ENCODE measurements around the gene GPATCH2L. TPM values are rescaled to one million over a fixed set of nuclear protein-coding genes. Genes with fewer than 3 reads are reported as not detected.

Gene GPATCH2L
- total and polyA plus RNA-seq, 2 of the 13 experiments (the other 11 are each of a cell fraction or from before 2014, with no cell fraction given) = 14.4 to 29.0 TPM

GRCh38 chr14:76253111-76253510 lies 101.4 kb downstream of the GPATCH2L start (continued):
- TF ChIP-seq PHB2 (IDR thresholded peaks at IDR 0.05; ENCODE audit: partially characterized antibody) (no peak), AKAP8 (CRISPR knock-in tag; IDR thresholded peaks at IDR 0.05) (no peak), NRL (CRISPR knock-in tag; IDR thresholded peaks at IDR 0.05; ENCODE audit: borderline replicate concordance) (no peak), ZNF337 (CRISPR knock-in tag; IDR thresholded peaks at IDR 0.05; ENCODE audit: borderline replicate concordance, low read depth) (no peak), ZNF441 (CRISPR knock-in tag; IDR thresholded peaks at IDR 0.05; ENCODE audit: borderline replicate concordance) (no peak), HOXA9 (CRISPR knock-in tag; IDR thresholded peaks at IDR 0.05; ENCODE audit: borderline replicate concordance) (no peak), NR2F6 (IDR thresholded peaks at IDR 0.05) (peak; percentile 86), NR2F6 (CRISPR knock-in tag; IDR thresholded peaks at IDR 0.05) (peak; percentile 30; the same call in 1 of the 2 replicates), SP140L (CRISPR knock-in tag; IDR thresholded peaks at IDR 0.05; ENCODE audit: borderline replicate concordance) (no peak), XBP1 (CRISPR knock-in tag; IDR thresholded peaks at IDR 0.05) (no peak), ZNF234 (CRISPR knock-in tag; conservative IDR thresholded peaks at IDR 0.05) (no peak), HIVEP1 (CRISPR knock-in tag; IDR thresholded peaks at IDR 0.05) (no peak), STAG1 (CRISPR knock-in tag; IDR thresholded peaks at IDR 0.05) (0 out of 2 replicates have a peak, but pooled peaks have one; percentile 18), ZNF546 (CRISPR knock-in tag; conservative IDR thresholded peaks at IDR 0.05) (no peak), MATR3 (CRISPR knock-in tag; IDR thresholded peaks at IDR 0.05) (no peak), ZNF264 (CRISPR knock-in tag; IDR thresholded peaks at IDR 0.05) (no peak), BHLHE40 (IDR thresholded peaks at IDR 0.05; ENCODE audit: low read length) (peak; percentile 91), PBX2 (CRISPR knock-in tag; IDR thresholded peaks at IDR 0.05) (no peak), ZNF274 (CRISPR knock-in tag; IDR thresholded peaks at IDR 0.05) (no peak), HOXA5 (CRISPR knock-in tag; IDR thresholded peaks at IDR 0.05) (no peak), AGO2 (optimal IDR thresholded peaks at IDR 0.05; ENCODE audit: low read depth, low read length) (no peak), MAFG (CRISPR knock-in tag; IDR thresholded peaks at IDR 0.05) (no peak), ZNF550 (CRISPR knock-in tag; IDR thresholded peaks at IDR 0.05; ENCODE audit: borderline replicate concordance) (no peak), SOX5 (CRISPR knock-in tag; IDR thresholded peaks at IDR 0.05; ENCODE audit: borderline replicate concordance) (peak; percentile 61; the same call in 1 of the 2 replicates), GATAD2A (CRISPR knock-in tag; IDR thresholded peaks at IDR 0.05) (no peak)
- TF ChIP-seq, protein P1, sequence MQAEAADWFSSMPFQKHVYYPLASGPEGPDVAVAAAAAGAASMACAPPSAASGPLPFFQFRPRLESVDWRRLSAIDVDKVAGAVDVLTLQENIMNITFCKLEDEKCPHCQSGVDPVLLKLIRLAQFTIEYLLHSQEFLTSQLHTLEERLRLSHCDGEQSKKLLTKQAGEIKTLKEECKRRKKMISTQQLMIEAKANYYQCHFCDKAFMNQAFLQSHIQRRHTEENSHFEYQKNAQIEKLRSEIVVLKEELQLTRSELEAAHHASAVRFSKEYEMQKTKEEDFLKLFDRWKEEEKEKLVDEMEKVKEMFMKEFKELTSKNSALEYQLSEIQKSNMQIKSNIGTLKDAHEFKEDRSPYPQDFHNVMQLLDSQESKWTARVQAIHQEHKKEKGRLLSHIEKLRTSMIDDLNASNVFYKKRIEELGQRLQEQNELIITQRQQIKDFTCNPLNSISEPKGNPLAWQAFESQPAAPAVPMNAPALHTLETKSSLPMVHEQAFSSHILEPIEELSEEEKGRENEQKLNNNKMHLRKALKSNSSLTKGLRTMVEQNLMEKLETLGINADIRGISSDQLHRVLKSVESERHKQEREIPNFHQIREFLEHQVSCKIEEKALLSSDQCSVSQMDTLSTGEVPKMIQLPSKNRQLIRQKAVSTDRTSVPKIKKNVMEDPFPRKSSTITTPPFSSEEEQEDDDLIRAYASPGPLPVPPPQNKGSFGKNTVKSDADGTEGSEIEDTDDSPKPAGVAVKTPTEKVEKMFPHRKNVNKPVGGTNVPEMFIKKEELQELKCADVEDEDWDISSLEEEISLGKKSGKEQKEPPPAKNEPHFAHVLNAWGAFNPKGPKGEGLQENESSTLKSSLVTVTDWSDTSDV (CRISPR knock-in tag; IDR thresholded peaks at IDR 0.05) = no peak
- TF ChIP-seq, protein P2, sequence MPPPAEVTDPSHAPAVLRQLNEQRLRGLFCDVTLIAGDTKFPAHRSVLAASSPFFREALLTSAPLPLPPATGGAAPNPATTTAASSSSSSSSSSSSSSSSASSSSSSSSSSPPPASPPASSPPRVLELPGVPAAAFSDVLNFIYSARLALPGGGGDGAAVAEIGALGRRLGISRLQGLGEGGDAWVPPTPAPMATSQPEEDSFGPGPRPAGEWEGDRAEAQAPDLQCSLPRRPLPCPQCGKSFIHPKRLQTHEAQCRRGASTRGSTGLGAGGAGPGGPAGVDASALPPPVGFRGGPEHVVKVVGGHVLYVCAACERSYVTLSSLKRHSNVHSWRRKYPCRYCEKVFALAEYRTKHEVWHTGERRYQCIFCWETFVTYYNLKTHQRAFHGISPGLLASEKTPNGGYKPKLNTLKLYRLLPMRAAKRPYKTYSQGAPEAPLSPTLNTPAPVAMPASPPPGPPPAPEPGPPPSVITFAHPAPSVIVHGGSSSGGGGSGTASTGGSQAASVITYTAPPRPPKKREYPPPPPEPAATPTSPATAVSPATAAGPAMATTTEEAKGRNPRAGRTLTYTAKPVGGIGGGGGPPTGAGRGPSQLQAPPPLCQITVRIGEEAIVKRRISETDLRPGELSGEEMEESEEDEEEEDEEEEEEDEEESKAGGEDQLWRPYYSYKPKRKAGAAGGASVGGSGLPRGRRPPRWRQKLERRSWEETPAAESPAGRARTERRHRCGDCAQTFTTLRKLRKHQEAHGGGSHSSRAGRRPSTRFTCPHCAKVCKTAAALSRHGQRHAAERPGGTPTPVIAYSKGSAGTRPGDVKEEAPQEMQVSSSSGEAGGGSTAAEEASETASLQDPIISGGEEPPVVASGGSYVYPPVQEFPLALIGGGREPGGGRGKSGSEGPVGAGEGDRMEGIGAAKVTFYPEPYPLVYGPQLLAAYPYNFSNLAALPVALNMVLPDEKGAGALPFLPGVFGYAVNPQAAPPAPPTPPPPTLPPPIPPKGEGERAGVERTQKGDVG (CRISPR knock-in tag; IDR thresholded peaks at IDR 0.05; ENCODE audit: borderline replicate concordance) = no peak
